Measurements from ENCODE around the gene ADK.
"Not testable (repeated sequence)": the region's sequence is repeated elsewhere in the genome, so short reads cannot be mapped to it uniquely, and the experiment has no call there.

The ADK gene

DNA sequence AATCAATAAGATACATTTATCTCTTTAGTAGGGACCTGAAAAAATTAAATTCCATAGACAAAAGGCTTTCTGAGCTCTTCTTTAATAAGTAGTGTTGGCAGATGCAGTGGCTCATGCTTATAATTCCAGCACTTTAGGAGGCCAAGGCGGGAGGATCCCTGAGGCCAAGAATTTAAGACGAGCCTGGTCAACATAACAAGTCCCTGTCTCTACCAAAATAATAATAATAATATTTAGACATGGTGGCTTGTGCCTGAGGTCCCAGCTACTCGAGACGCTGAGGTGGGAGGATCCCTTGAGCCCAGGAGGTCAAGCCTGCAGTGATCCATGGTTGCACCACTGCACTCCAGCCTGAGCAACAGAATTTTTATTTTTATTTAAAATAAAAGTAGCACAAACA, 280.8 kb downstream of the ADK start:
- no peak for DNase-seq (ENCODE audit: low read depth)

DNA sequence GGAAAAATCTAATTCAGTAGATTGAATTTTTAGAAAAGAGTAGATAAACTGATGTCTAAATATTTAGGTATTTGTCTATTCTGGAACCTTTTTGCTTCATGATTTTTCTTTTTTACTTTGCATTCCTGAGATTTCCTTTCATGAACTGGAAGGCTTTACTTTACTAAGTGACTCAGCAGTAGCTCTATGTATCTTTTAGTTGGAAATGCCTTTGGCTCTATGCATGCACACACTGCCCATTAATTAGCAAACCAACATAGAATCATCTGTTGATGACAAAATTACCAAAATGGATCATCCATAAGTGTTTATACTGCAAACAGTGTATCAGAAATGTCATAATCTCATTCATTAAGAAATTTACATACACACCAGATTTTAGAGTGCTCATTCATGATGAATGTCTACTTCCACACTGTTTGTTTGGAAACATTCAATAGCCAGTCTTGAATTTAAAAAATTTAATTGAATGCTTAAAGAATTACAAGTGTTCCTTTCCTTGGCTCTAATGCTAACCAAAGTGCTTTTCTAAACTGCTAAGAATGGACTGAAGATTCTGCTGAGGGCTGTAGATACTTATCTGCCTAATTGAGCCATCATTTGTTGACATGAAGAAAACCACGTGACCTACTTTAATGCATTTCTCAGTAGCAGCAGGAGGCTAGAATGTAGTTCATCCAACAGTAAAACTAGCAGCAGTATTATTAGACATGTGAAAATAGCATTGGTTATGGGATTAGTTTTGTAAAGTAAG, 282.0 kb downstream of the ADK start:
- no peak for DNase-seq (ENCODE audit: low read depth)

DNA sequence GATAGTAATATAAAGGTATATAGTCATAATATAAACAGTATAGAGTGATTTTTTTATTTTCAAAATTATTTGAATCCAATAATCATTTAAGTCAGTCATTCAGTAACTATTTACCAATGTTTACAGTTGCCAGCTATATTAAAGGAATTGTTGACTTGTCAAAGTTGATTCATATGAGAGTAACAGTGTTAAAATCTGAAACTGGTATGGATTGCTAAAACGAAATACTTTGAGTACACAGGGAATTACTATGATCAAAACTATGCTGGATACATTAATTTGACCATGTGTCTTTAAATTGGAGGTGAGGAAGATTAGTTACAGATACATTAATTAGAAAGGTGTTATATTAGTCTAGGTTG, 282.6 kb downstream of the ADK start:
- no peak for DNase-seq (ENCODE audit: low read depth)

DNA sequence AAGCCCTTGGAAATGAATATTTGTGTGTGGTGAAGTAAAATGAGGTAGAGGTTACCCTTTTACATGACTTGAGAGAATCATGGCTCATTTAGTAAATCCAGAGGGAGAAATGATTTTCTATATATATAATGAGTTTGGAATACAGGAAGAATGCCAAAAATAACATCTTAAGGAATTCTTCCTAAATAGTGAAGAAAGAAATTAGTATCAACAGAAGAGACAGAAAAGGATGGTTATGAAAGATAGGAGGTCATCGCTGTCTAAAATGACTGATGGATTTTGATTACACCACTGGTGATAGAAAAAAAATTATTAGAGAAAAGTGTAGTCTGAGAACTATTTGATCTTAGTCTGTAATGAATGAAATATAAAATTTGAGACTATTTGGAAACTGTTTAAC, 283.0 kb downstream of the ADK start:
- no peak for DNase-seq (ENCODE audit: low read depth)

DNA sequence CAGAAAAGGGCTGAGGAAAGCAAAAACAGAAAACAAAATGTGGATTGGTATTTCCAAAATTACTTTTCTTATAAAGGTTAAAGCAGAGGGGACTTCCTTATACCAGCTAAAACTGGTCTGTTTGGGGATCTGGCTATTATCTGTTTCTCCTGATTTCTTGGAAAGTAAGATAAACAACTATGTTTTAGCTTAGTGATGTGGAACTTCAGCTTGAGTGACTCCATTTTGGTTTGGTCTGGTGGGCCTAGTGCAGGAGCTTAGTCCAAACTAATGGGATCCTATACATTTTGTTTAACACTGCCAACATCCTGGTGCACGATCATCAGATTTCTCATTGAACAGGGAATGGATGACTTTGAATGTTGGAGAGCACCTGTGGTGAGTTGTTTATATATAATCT, 283.5 kb downstream of the ADK start:
- no peak for DNase-seq (ENCODE audit: low read depth)

DNA sequence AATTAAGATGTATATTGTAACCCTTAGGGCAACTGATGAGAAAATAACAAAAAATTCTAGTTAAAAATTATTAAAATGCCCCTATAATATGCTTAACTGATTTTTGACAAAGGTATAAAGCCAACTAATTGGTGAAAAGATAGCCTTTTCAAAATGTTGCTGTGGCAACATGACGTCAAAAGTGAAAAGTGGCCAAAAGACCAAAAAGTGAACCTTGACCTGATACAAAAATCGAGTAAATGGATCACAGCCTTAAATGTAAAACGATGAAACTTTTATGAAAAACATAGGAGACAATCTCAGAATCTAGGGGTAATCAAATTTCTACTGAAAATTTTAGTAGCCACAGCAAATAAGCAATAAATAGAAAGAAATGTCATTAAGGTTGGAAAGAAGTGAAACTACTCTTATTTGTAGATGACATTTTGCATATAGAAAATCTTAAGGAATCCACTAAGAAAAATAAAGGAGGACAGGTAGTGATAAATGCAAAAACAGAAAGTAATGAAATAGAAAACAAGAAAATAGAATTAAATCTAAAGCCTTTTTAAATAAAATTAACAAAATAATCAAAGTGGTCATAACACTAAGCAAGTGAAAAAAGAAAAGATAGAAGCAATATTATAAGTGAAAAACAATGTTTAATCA, 285.6 kb downstream of the ADK start:
- DNase-seq (ENCODE audit: low read depth), result no peak

DNA sequence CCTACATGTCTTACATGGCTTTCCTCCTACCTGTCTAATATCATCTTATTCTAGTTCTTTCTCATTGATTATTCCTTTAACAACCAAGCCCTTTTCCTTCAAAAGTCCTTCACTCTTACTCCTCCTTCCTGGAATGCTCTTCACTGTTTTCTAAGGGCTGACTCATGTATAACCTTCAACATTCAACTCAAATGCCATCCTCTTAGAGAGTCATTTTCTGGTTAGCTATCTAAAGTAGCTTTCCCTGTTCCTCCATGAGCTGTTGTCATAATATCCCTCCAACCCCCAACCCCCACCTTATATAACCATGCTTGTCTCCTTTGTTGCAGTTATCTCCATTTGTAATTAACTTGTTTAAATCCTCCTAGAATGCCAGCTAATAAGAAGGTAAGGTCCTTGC, 286.8 kb downstream of the ADK start:
- DNase-seq (ENCODE audit: low read depth), result no peak

DNA sequence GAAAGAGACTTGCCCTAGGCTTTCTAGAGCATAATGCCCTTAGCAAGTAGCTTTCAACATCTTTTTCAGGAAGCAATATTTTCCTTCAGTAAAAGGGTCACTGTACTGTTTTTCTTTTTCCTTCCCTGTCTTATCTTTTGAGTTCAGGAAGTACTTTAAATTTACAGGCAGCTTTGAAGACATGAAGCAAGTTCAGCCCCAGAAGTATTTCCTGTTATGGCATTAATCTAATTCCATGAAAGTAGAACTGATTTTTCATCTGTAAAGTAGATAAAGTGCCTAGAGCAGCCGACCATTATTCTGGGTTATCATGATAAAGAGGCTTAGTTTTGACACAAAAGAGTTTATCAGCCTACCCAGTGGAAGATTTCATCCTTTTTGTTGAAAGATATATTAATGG, 288.2 kb downstream of the ADK start:
- DNase-seq (ENCODE audit: low read depth), result no peak

DNA sequence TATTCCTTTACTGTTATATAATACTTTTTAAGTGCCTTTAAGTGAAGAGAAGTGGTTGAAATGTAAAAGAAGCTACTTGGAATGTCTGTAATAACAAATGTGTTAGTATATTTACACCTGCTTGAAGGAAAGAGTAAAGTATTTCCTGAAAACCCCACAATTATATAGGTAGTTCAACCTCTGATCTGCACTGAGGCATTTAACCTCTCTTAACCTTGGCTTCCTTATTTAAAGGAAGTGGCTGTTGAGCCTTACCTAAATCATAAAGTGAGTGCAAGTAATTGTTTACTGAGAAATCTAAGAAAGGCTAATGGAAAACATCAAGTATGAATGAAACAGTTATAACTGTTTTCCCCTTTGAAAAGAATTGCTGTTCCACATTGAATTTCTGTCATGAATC, 294.5 kb downstream of the ADK start:
- no peak for DNase-seq (ENCODE audit: low read depth)

DNA sequence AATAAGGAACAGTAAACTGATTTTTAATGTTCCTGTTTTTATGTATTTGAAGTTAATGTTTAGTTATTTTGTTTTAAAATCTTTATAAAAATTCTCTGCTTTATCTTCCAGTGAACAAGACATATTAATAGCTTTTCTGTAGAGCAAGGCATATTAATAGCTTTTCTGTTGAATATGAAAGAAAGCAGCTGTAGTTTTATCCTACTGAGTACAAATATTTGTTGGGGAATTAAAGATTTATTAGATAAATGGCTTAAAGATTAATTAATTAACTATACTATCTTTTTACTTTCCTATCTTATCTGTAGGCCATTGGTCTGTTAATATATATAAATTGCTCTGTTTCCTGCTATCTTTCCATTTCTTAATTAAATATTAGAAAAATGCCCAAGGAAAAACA, 299.6 kb downstream of the ADK start:
- no peak for DNase-seq (ENCODE audit: low read depth)

DNA sequence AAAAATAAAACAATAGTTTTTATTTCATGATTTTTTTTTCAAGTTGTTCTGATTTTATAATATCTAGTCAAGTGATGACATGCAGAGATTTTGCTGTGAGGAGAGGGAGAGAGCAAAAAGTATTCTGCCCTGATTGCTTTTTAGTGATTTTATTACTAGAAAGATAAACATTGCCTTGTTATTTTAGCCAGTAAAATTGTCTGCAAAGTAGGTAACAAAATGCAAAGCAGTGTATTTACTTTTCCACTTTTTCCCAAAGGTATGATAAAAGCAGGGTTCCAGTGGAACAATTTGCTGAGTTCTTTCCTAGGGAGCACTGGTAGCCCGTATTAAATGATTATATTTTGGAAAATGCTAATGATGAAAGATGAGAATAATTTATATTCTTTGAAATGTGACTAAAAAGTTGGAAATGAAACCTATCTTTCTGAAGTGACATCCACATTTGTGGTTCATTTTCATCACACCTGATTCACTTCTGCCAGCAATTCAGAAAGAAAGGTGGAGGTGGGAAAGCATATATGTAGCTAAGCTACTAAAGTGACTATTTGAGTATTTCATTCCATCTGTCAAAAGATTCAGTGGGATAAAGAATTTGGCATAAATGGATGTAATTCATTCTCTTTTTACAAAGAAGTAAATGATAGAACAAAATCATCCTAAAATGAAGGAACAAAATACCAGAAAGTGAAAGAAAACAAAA, 300.3 kb downstream of the ADK start:
- no peak for DNase-seq (ENCODE audit: low read depth)

DNA sequence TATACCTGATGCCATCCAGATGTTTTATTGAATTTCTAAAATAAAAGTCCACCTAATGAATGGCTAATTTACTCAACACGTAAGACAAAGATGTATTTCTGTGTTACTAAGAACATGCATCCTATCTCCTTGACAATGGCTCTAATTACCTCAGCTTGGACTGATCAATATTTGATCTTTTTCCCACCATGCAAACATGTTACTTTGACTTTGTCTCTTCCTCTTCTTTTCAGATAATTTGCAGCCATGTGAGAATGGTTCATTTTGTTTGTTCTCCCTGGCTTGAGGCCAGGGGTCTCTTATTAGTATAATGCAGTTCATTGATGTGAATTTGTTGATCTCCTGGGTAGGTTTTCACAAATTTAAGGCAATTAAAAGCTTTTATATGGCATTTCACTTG, 302.1 kb downstream of the ADK start:
- no peak for DNase-seq (ENCODE audit: low read depth)

DNA sequence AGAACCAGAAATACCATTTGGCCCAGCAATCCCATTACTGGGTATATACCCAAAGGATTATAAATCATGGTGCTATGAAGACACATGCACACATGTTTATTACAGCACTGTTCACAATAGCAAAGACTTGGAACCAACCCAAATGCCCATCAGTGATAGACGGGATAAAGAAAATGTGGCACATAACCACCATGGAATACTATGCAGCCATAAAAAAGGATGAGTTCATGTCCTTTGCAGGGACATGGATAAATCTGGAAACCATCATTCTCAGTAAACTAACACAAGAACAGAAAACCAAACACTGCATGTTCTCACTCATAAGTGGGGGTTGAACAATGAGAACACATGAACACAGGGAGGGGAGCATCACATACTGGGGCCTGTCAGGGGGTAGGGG, 306.5 kb downstream of the ADK start:
- not testable (repeated sequence) for DNase-seq (ENCODE audit: low read depth)

DNA sequence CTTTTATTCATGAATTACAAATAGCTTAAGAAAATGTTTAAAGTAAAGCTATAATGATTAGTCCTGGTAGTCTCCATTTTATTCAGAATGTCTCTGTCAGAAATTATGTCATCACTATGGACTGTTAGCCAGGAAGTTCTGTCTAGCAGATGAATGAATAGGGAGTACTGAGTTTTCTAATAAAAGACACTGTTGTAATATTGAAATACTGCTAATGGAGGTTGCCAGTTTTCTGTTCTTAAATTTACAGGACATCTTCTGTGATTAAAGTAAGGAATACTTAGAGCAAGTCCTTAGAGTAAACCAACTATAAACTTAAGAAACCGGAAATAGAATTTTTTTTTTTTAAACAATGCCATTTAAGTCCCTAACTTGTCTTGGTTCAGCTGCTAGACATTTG, 309.8 kb downstream of the ADK start:
- DNase-seq (ENCODE audit: low read depth), result no peak

DNA sequence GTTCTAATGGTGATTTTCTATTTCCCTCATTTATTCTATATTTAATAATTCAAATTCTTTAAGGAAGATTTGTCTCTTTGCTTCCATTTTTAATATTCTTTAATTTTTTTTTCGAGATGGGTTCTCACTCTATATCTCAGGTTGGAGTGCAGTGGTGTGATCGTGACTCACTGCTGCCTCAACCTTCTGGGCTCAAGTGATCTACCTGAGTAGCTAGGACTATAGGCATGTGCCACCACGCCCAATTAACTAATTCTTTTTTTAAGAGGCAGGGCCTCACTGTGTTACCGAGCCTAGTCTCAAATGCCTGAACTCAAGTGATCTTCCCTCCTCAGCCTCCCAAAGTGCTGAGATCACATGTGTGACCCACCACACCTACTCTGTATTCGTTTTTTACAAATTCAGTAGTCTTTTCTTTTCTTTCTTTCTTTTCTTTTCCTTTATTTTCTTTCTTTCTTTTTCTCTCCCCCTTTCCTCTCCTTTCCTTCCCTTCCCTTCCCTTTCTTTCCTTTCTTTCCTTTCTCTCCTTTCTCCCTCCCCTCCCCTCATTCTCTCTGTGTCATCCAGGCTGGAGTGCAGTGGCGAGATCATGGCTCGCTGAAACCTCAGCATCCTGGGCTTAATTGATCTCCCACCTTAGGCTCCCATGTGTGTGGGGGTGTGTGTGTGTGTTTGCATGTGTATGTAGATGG, 323.1 kb downstream of the ADK start:
- DNase-seq (ENCODE audit: low read depth), result no peak

DNA sequence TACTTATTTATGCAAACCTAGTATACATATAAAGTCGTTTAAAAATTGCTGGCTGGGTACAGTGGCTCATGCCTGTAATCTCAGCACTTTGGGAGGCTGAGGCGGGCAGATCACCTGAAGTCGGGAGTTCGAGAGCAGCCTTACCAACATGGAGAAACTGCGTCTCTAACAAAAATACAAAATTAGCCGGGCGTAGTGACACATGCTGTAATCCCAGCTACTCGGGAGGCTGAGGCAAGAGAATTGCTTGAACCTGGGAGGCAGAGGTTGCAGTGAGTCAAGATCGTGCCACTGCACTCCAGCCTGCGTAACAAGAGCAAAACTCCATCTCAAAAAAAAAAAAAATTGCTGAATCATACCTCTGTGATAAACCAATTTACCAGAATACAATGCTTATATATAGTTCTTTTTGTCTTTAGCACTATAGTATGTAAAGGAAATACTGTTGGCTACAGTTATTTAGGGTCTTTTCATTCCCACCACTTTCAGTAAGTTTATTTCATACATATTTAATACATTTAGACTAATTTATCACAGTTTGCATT, 325.2 kb downstream of the ADK start:
- DNase-seq (ENCODE audit: low read depth), result not testable (repeated sequence)

DNA sequence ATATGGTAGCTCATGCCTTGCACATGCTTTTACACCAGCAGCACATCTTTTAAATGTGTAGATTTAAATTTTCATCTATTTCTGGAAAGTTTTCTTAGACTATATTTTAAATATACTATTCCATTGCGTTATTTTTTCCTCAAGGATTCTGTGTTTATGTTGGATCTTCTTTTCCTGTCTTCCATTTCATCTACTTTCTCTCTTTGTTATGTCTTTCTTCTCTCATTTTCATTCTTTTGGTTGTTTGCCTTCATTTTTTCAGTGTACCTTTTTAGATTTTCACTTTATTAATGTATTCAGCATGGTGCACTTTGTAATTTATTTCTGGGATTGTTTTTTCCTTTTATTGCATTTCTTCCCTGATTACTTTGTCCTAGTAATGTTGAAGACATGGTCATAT, 329.8 kb downstream of the ADK start:
- no peak for DNase-seq (ENCODE audit: low read depth)

DNA sequence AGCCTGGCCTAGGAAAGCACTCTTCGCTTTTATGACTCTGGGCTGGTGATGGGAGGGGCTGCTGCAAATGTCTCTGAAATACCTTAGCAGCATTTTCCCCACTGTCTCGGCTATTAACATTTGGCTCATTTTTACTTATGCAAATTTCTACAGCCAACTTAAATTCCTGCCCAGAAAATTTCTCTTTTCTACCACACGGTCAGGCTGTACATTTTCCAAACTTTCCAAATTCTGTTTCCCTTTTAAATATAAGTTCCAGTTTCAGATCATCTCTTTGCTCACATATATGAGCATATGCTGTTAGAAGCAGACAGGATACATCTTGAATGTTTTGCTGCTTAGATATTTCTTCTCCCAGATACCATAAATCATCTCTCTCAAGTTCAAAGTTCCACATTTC, 332.3 kb downstream of the ADK start:
- DNase-seq (ENCODE audit: low read depth), result no peak

DNA sequence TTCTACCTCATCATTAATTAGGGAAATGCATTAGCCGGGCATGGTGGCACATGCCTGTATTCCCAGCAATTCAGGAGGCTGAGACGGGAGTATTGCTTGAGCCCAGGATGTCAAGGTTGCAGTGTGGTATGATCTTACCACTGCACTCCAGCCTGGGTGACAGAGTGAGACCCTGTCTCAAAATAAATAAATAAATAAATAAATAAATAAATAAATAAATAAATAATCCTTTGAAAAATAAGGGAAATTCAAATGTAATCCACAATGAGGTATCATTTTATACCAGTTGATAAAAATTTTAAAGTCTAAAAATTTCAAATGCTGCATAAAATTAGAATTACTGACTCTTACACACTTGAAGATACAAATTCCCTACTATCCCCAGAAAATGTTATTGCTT, 334.3 kb downstream of the ADK start:
- DNase-seq (ENCODE audit: low read depth), result no peak

DNA sequence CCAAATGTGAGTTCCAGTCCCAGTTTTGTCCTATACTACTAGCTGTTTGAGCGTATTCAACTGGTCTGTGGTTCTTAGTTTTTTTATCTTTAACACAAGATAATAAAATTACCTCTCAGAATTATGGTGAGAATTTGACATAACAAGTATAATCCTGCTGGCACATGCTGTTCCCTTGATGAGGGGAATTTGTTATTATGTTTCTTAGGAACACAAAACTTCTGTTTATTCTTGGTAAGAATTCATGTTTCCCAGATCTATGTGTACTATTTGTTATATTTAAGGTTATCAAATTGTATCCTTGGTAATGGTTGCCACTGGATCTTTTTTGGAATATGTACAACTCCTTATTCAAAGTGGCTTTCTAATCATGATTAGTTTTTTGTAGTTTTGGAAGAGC, 335.6 kb downstream of the ADK start:
- no peak for DNase-seq (ENCODE audit: low read depth)

DNA sequence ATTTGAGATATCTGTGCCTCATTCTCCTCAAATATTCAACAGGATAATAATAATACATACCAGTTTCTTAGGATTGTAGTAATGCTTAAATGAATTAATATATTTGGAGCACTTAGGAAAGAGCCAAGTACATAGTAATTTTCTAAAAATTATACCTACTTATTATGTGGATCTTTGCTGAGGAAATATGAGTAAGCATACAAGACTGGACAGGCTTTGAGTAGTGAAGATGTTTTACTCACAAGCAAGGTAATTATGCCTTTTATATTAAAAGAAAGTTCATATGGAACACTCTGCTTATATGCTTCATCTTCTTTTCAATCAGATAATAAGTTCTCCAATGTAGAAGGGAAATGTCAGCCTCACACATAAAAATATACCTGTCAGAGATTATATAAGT, 337.9 kb downstream of the ADK start:
- DNase-seq (ENCODE audit: low read depth), result no peak

DNA sequence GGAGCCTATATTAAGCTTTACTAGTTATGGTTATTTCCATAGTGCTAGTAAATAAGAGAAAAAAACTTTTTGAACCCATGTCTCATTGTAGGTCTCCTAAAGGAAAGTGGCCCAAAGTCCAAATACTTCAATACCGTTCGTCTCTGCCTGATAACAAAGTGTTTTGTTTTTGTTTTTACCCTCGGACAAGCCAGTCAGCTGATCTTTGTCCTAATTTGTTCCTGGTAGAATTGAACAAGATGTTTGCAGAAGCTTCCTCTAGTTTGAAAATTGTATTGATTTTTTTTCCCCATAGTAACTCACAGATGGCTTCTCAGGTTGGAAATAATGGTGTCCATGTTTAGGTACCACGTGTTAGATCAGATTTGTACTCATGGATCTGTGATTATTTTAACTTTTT, 339.5 kb downstream of the ADK start:
- no peak for DNase-seq (ENCODE audit: low read depth)

DNA sequence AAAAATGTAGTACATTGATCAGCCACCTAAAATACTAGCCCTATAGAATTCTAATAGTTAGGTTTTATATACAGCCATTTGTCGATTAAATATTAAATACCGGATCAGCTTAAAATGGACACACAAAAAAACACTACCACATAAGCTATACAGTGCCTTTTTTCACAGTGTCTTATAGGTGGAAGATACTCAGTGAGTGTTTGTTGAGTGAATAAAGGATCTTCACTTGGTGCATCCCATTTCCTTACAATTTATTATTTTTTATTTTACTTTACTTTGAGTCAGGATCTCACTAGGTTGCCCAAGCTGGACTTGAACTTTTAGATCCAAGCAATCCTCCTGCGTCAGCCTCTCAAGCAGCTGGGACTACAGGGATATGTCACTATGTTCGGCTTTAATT, 340.0 kb downstream of the ADK start:
- no peak for DNase-seq (ENCODE audit: low read depth)
